ENCODE results near the gene ROCK1. TPM values are rescaled to one million over a fixed set of nuclear protein-coding genes. Genes with fewer than 3 reads are reported as not detected.
"Not testable (repeated sequence)": the region's sequence is repeated elsewhere in the genome, so short reads cannot be mapped to it uniquely, and the experiment has no call there.

ROCK1 gene
- polyA plus RNA-seq, 3 donors = 5.7 to 22.8 (median 16.1) TPM

- no peak overlapping the region for H3K27ac ChIP-seq (ENCODE audit: low read depth, low read length)
Measured at GRCh38 chr18:20971886-20972267, 139.7 kb downstream of the ROCK1 start.

GRCh38 chr18:20966795-20967194, 144.8 kb downstream of the ROCK1 start:
- H3K27ac ChIP-seq (ENCODE audit: low read depth, low read length) = no peak overlapping the region
- WGBS, 3 donors = 85 to 99% (median 97%) methylated on average over 2 of the region's 2 CpGs

- WGBS, 3 donors = 96 to 100% (median 99%) methylated on average over 2 of the region's 2 CpGs
Measured at GRCh38 chr18:20963027-20963426, 148.6 kb downstream of the ROCK1 start.

GRCh38 chr18:20960735-20961134, 150.9 kb downstream of the ROCK1 start:
- 48 to 86% (median 84%) methylated on average over 1 of the region's 1 CpG for whole genome bisulfite sequencing, 3 donors
- no peak overlapping the region for H3K27ac ChIP-seq (ENCODE audit: low read depth, low read length)

More at GRCh38 chr18:20963027-20963426, 148.6 kb downstream of the ROCK1 start:
- no peak overlapping the region for H3K27ac ChIP-seq (ENCODE audit: low read depth, low read length)

- 75 to 90% (median 89%) methylated on average over 2 of the region's 2 CpGs for WGBS, 3 donors
- H3K27ac ChIP-seq (ENCODE audit: low read depth, low read length) = not testable (repeated sequence)
Measured at GRCh38 chr18:20950827-20951226, 160.8 kb downstream of the ROCK1 start.

Other genes with a start within 250 kb of the ROCK1 start
- gene GREB1L, start 130.4 kb upstream of the ROCK1 start, polyA plus RNA-seq = 1 to 10 TPM in 2 of 3 donors, under 1 TPM in 1; 0.21 to 4.5 (median 3.8) TPM